OCI-LY1 (cell line): ENCODE measurements around the gene PDCD1.

Experiments
- CTCF ChIP-seq: fragments of 200-600 bp; sonication (generic), shearing (Covaris generic); IDR thresholded peaks from 2 replicates; pipeline ENCODE4 v1.5.1; 2017; ENCODE audit warnings: mild to moderate bottlenecking, antibody characterized with exemption, low read length, moderate library complexity, mixed read lengths
- EZH2 ChIP-seq: fragments of 200-600 bp; sonication (generic), shearing (Covaris generic); IDR thresholded peaks from 2 replicates; pipeline ENCODE4 v1.8.0; 2017; ENCODE audit warnings: borderline replicate concordance, mixed run types, mild to moderate bottlenecking, antibody characterized with exemption, low read length, moderate library complexity, mixed read lengths

GRCh38 chr2:241808051-241808720, 50.5 kb downstream of the PDCD1 start:
- no peak for TF ChIP-seq CTCF
- TF ChIP-seq EZH2, result no peak
